GM12891 (cell line): ENCODE data around the gene ZBTB5.

Experiments
- POLR2A ChIP-seq: IDR thresholded peaks from 2 replicates; pipeline ENCODE4 v1.6.1; 2011; ENCODE audit warnings: low read depth, low read length, control low read depth
- POLR2AphosphoS5 ChIP-seq: IDR thresholded peaks from 2 replicates; pipeline ENCODE4 v1.6.1; 2011; ENCODE audit warnings: low read depth, low read length, control low read depth
- TAF1 ChIP-seq: IDR thresholded peaks from 2 replicates; pipeline ENCODE4 v1.6.1; 2011; ENCODE audit warnings: low read depth, low read length, control low read depth

DNA sequence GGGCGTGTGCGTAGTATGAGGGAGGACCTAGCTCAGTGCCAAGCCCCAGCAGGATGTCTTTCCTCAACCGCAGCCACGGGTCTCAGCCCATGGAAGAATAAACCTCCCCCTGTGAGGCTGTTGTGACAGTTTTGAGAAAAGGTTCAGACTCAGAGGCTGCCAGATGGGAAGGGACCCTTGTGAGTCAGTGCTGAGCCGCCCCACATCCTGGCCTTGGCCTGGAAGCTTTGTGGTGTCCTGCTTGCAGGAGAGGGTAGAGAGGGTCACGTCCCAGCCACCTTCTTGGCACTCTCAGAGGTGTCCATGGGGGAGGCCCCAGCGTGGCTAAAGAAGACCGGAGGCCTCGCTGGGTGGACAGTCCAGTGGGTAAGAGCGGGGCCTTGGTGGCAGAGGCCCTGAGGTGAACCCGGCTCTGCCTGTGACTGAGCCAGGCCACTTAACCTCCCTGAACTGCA lies 39.9 kb downstream of the ZBTB5 start:
- no peak for TF ChIP-seq POLR2AphosphoS5
- no peak for TF ChIP-seq POLR2A
- TF ChIP-seq TAF1 = no peak
